ENCODE data around the gene KEAP1. TPM values are rescaled to one million over a fixed set of nuclear protein-coding genes. Genes with fewer than 3 reads are reported as not detected.

Gene KEAP1
- polyA plus RNA-seq, 4 donors: 35.1 to 73.8 (median 56.4) TPM

DNA sequence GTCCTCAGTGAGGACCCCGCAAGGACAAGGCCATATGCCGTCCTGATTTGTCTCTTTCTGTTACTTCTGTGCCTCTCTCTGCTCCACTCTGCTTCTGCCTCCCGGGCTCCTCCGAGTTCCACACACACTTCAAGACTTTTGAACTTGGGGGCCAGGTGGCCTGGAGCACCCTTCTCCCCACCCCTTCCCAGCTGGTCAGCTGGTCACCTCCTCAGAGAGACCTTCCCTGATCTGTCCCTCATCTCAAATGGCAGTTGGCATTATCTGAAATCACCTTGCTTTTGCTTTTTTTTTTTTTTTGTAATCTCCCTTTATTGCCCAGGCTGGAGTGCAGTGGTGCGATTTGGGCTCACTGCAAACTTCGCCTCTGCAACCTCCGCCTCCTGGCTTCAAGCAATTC, 16.3 kb upstream of the KEAP1 start:
- Histone ChIP-seq H3K27me3 (ENCODE audit: control insufficient read depth in 3 of 3, insufficient read depth in 3 of 3, low read length in 3 of 3) (peaks cover 12 to 73% (median 37%) of the 10 kb centered on the region in 3 donors), H3K27ac (ENCODE audit: low read depth in 1 of 3, low read length in 2 of 3) (no peak overlapping the region), H3K36me3 (ENCODE audit: control insufficient read depth in 3 of 3, insufficient read depth in 2 of 3, low read depth in 1 of 3, low read length in 3 of 3) (no peaks in the 10 kb centered on the region), H3K4me3 (ENCODE audit: low read depth in 1 of 3, low read length in 3 of 3) (no peak overlapping the region), H3K4me1 (ENCODE audit: control insufficient read depth in 3 of 3, insufficient read depth in 2 of 3, low read depth in 1 of 3, low read length in 2 of 3) (no peaks in the 10 kb centered on the region), H3K9me3 (ENCODE audit: control insufficient read depth in 2 of 2, insufficient read depth in 1 of 2, low read depth in 1 of 2, low read length in 1 of 2) (no peaks in the 10 kb centered on the region)
- WGBS, 3 donors: 54 to 69% (median 65%) methylated on average over 7 of the region's 7 CpGs
- DNase-seq (no peak), FAIRE-seq (no peak)

DNA sequence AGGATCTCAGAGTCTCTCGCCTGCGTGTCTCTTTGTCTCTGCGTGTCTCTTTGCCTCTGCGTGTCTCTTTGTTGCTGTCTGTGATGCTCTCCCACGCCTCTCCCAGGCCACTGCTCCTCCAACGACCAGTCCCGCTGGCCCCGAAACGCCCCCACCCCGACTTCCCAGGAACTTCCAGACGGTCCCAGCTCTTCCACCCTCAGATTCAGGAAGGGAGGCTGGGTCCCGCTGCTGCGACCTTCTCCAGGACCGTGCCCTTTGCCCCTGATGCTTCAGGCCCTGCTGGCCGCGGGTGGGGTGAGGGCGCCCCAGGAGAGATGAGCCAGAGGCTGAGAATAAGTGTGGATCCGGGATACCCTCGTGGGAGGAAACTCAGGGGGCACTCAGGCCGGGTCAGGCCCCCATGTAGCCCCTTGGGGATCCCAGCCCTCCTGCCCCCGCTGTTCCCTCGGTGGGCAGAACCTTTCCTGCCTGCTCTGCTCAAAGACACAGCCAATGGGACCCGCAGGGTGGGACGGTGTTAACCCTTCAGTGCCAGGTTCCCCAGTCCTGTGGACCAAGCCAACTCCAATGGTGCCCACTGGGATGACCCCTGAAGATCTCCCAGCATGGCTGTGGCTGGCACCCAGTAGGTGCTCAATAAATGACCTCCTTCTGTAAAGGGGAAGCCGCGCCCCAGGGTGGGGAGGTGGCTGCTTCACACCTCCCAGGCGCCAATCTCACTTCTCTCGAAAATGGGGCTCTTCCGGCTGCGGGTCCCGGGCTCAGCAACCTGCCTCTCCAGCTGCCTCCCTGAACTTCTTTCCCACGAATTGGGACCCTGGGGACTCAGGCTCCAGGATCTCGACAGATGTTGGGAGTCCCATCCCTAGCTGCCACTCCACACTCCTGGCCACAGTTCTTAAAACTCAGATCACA, 15.5 kb upstream of the KEAP1 start:
- no peak for FAIRE-seq
- H3K4me1 ChIP-seq (ENCODE audit: control insufficient read depth in 3 of 3, insufficient read depth in 2 of 3, low read depth in 1 of 3, low read length in 2 of 3): no peaks in the 10 kb centered on the region
- no peak overlapping the region for H3K27ac ChIP-seq (ENCODE audit: low read depth in 1 of 3, low read length in 2 of 3)
- no peaks in the 10 kb centered on the region for H3K36me3 ChIP-seq (ENCODE audit: control insufficient read depth in 3 of 3, insufficient read depth in 2 of 3, low read depth in 1 of 3, low read length in 3 of 3)
- WGBS, 3 donors: 10 to 13% (median 11%) methylated on average over 32 to 33 of the region's 33 CpGs
- no peak overlapping the region for H3K4me3 ChIP-seq (ENCODE audit: low read depth in 1 of 3, low read length in 3 of 3)
- no peaks in the 10 kb centered on the region for H3K9me3 ChIP-seq (ENCODE audit: control insufficient read depth in 2 of 2, insufficient read depth in 1 of 2, low read depth in 1 of 2, low read length in 1 of 2)
- no peak for DNase-seq
- peaks cover 15 to 72% (median 41%) of the 10 kb centered on the region in 3 donors for H3K27me3 ChIP-seq (ENCODE audit: control insufficient read depth in 3 of 3, insufficient read depth in 3 of 3, low read length in 3 of 3)

DNA sequence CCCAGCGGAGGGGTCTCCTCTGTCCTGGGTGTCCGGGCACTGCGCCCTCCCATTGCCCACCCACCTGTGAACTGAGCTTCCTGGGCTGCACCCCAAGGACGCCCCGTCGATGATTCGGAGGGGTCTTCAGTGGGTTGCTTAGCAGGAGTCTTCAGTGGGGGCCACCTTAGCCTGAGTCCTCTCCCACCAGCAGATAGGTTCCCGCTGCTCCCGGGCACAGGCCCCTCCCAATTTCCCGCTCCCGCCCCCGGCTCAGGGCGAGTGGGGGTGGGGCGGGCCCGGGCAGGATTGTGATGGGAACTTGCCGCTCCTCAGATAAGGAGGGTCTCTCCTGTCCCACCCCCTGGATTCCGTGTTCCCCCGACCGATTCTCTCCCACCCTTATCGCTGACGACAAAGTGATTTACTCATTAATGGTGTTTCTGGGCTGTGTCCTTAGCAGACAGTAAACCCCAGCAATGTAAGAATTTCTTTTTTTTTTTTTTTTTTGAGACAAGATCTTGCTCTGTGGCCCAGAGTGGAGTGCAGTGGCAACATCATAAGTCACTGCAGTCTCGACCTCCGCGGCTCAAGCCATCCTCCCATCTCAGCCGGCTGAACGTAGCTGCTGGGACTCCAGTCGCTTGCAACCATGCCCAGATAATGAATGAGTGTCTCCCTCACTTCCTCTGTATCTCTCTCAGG, 14.7 kb upstream of the KEAP1 start:
- Histone ChIP-seq H3K27me3 (ENCODE audit: control insufficient read depth in 3 of 3, insufficient read depth in 3 of 3, low read length in 3 of 3) (peaks cover 15 to 77% (median 49%) of the 10 kb centered on the region in 3 donors), H3K27ac (ENCODE audit: low read depth in 1 of 3, low read length in 2 of 3) (no peak overlapping the region), H3K9me3 (ENCODE audit: control insufficient read depth in 2 of 2, insufficient read depth in 1 of 2, low read depth in 1 of 2, low read length in 1 of 2) (no peaks in the 10 kb centered on the region), H3K4me1 (ENCODE audit: control insufficient read depth in 3 of 3, insufficient read depth in 2 of 3, low read depth in 1 of 3, low read length in 2 of 3) (no peaks in the 10 kb centered on the region), H3K4me3 (ENCODE audit: low read depth in 1 of 3, low read length in 3 of 3) (peak overlapping the region in 1 of 3 donors; percentile 17), H3K36me3 (ENCODE audit: control insufficient read depth in 3 of 3, insufficient read depth in 2 of 3, low read depth in 1 of 3, low read length in 3 of 3) (no peaks in the 10 kb centered on the region)
- DNase-seq (no peak), FAIRE-seq (no peak)
- 1 to 4% (median 3%) methylated on average over 26 to 27 of the region's 27 CpGs for WGBS, 3 donors

DNA sequence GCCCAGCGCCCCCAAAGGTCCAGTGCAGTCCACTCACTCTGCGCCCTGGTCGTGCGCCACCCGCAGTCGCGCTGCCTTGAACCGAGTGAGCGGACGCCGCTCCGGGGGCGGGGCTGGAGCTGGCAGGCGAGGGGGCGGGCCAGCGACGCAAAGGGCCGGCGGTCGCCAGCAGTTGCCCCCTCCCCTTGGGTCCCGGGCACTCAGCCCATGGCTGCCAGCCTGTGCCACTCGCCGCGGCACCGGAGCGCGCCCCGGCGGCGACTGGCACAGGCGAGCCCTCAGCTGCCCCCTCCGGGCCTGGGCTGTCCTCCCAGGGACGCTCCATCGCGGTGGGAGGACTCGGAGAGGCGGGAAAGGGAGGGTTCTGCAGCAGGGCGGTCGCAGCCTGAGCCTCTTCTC, 14.2 kb upstream of the KEAP1 start, which contains the start of gene S1PR5:
TSS of gene S1PR5 (minus strand) at position 87 of the 399 bp plus-strand sequence. CDS start 2,436 bp downstream, outside the sequence.
- FAIRE-seq (no peak), DNase-seq (no peak)
- Histone ChIP-seq H3K27me3 (ENCODE audit: control insufficient read depth in 3 of 3, insufficient read depth in 3 of 3, low read length in 3 of 3) (peaks cover 15 to 83% (median 50%) of the 10 kb centered on the region in 3 donors), H3K36me3 (ENCODE audit: control insufficient read depth in 3 of 3, insufficient read depth in 2 of 3, low read depth in 1 of 3, low read length in 3 of 3) (no peaks in the 10 kb centered on the region), H3K4me1 (ENCODE audit: control insufficient read depth in 3 of 3, insufficient read depth in 2 of 3, low read depth in 1 of 3, low read length in 2 of 3) (no peaks in the 10 kb centered on the region), H3K27ac (ENCODE audit: low read depth in 1 of 3, low read length in 2 of 3) (no peak within 1 kb of the TSS), H3K4me3 (ENCODE audit: low read depth in 1 of 3, low read length in 3 of 3) (peak within 1 kb of the TSS in 1 of 3 donors; percentile 17), H3K9me3 (ENCODE audit: control insufficient read depth in 2 of 2, insufficient read depth in 1 of 2, low read depth in 1 of 2, low read length in 1 of 2) (no peaks in the 10 kb centered on the region)
- WGBS, 3 donors: 2 to 4% (median 3%) methylated on average over 29 to 39 of the region's 39 CpGs

DNA sequence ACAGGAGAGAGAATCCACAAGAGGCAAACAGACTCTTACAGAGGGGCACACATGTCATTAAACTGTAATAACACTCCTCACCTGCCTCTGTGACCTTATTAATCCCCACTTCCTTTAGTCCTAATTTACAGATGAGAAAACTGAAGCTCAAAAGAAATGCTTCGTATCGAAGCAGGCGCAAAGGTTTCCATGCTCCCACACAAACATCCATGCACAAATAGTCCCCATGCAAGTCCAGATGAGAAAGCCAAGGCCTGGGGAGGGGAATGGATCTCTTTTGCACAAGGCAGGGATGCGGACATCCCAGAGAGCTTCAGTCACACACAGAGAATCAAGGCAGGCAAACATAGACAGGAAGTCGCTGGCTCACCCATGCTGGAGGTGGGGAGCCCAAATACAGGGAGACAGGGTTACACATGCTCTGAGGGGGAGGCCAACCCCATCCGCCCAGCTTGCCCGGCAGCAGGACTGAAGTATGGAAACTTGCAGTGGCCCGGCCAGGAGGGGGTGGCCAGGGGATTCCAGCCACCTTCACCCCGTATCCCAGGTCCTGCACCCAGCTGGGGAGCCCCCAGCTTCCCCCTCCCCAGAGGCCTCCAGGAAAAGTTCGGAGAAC, 13.6 kb upstream of the KEAP1 start:
- Histone ChIP-seq H3K4me3 (ENCODE audit: low read depth in 1 of 3, low read length in 3 of 3) (no peak overlapping the region), H3K27me3 (ENCODE audit: control insufficient read depth in 3 of 3, insufficient read depth in 3 of 3, low read length in 3 of 3) (peaks cover 15 to 83% (median 48%) of the 10 kb centered on the region in 3 donors), H3K4me1 (ENCODE audit: control insufficient read depth in 3 of 3, insufficient read depth in 2 of 3, low read depth in 1 of 3, low read length in 2 of 3) (no peaks in the 10 kb centered on the region), H3K36me3 (ENCODE audit: control insufficient read depth in 3 of 3, insufficient read depth in 2 of 3, low read depth in 1 of 3, low read length in 3 of 3) (no peaks in the 10 kb centered on the region), H3K9me3 (ENCODE audit: control insufficient read depth in 2 of 2, insufficient read depth in 1 of 2, low read depth in 1 of 2, low read length in 1 of 2) (no peaks in the 10 kb centered on the region), H3K27ac (ENCODE audit: low read depth in 1 of 3, low read length in 2 of 3) (no peak overlapping the region)
- WGBS, 3 donors: 43 to 47% (median 45%) methylated on average over 10 of the region's 10 CpGs
- DNase-seq (no peak), FAIRE-seq (no peak)

DNA sequence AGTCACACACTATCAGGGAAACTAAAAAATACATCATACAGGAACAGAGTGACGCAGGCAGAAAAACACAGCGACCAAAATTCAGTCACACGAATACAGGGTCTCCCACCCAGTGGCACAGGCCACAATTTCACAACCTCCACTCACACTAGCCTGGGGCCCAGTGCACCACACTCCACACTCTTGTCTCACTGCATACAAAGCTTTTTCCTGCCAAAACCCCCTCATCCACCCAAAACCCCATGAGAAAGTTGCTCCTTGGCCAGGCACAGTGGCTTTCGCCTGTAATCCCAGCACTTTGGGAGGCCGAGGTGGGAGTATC, 12.9 kb upstream of the KEAP1 start:
- 90 to 92% (median 90%) methylated on average over 5 of the region's 5 CpGs for WGBS, 3 donors
- FAIRE-seq: no peak
- Histone ChIP-seq H3K4me1 (ENCODE audit: control insufficient read depth in 3 of 3, insufficient read depth in 2 of 3, low read depth in 1 of 3, low read length in 2 of 3) (no peaks in the 10 kb centered on the region), H3K27me3 (ENCODE audit: control insufficient read depth in 3 of 3, insufficient read depth in 3 of 3, low read length in 3 of 3) (peaks cover 15 to 82% (median 51%) of the 10 kb centered on the region in 3 donors), H3K36me3 (ENCODE audit: control insufficient read depth in 3 of 3, insufficient read depth in 2 of 3, low read depth in 1 of 3, low read length in 3 of 3) (no peaks in the 10 kb centered on the region), H3K4me3 (ENCODE audit: low read depth in 1 of 3, low read length in 3 of 3) (no peak overlapping the region), H3K9me3 (ENCODE audit: control insufficient read depth in 2 of 2, insufficient read depth in 1 of 2, low read depth in 1 of 2, low read length in 1 of 2) (no peaks in the 10 kb centered on the region), H3K27ac (ENCODE audit: low read depth in 1 of 3, low read length in 2 of 3) (no peak overlapping the region)
- no peak for DNase-seq

DNA sequence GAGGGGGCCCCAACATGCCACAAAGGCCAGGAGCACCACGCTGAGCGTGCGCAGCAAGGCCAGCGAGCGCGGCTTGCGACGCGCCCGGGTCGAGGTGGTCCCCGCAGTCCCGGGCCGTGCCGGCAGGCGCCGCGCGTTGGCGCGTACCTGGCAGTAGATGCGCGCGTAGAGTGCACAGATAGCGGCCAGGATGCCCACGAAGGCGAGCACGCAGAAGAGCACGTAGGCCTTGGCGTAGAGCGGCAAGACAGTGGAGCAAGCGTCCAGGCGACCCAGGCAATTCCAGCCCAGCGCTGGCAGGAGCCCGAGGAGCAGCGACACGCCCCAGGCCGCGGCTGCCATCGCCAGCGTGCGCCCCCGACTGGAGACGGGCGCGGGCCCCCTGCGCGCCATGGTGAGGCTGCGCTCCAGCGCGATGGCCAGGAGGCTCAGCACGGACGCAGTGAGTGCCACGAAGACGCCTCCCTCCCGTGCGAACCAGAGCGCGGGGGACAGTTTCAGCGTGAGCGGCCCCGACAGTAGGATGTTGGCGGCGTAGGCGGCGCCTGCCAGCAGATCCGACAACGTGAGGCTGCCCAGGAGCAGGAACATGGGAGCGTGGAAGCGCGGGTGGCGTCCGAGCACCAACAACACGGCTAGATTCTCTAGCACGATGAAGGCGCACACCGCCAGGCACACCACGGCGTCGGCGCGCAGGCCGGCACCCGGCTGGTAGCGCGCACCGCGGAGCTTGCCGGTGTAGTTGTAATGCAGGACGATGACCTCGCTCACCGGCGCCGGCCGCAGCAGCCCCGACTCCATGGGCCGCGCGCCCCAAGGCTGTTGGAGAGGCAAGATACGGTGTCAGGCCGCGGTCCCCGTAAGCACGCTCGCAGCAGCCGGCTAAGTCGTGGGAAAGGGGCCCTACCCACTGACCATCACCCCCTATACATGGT, 11.3 kb upstream of the KEAP1 start:
- Histone ChIP-seq H3K27ac (ENCODE audit: low read depth in 1 of 3, low read length in 2 of 3) (no peak overlapping the region), H3K4me1 (ENCODE audit: control insufficient read depth in 3 of 3, insufficient read depth in 2 of 3, low read depth in 1 of 3, low read length in 2 of 3) (peaks cover 0 to 7% (median 0%) of the 10 kb centered on the region in 3 donors), H3K9me3 (ENCODE audit: control insufficient read depth in 2 of 2, insufficient read depth in 1 of 2, low read depth in 1 of 2, low read length in 1 of 2) (no peaks in the 10 kb centered on the region), H3K27me3 (ENCODE audit: control insufficient read depth in 3 of 3, insufficient read depth in 3 of 3, low read length in 3 of 3) (peaks cover 15 to 79% (median 51%) of the 10 kb centered on the region in 3 donors), H3K36me3 (ENCODE audit: control insufficient read depth in 3 of 3, insufficient read depth in 2 of 3, low read depth in 1 of 3, low read length in 3 of 3) (no peaks in the 10 kb centered on the region), H3K4me3 (ENCODE audit: low read depth in 1 of 3, low read length in 3 of 3) (no peak overlapping the region)
- FAIRE-seq (no peak), DNase-seq (peak in 1 of 2 donors; percentile 37)
- WGBS, 3 donors: 6 to 13% (median 8%) methylated on average over 103 to 107 of the region's 107 CpGs
